H1 (cell line): ENCODE results near the gene NCR2. TPM values are rescaled to one million over a fixed set of nuclear protein-coding genes. Genes with fewer than 3 reads are reported as not detected.

Experiments used
- CTCF ChIA-PET: fragments of 300-600 bp; sonication (Branson Sonifier 250); formaldehyde crosslinking; loops from one replicate; lab custom pipeline; 2021; ENCODE audit not compliant: partially characterized antibody; lab: Charles Lee
- POLR2A ChIA-PET: fragments of 300-600 bp; sonication (Branson Sonifier 250); formaldehyde crosslinking; loops from one replicate; lab custom pipeline; 2021; ENCODE audit warnings: inconsistent platforms; ENCODE audit not compliant: partially characterized antibody; lab: Charles Lee
- DNase-seq, 2 experiments: peaks; one replicate each; pipeline versions ENCODE4 v3.0.0 to v3.0.0-alpha.2; 2010 to 2022; ENCODE audit warnings: low spot score in 2 of 2, low read depth in 1 of 2, mixed read lengths in 1 of 2
- FAIRE-seq: peaks from 2 replicates; lab custom pipeline; 2011; peaks lifted over from hg19 to GRCh38; lab: Jason Lieb, UNC
- H2AFZ ChIP-seq: 2 replicates; pipeline ENCODE4 v1.8.1; 2012; ENCODE audit warnings: low read length, inconsistent platforms
- H2AK5ac ChIP-seq: 2 replicates; pipeline ENCODE4 v1.6.1; 2013; ENCODE audit warnings: low read depth, low read length
- H2BK120ac ChIP-seq: replicated peaks from 2 replicates; pipeline ENCODE3; 2013; ENCODE audit warnings: low read depth, low read length, inconsistent platforms
- H2BK12ac ChIP-seq: 2 replicates; pipeline ENCODE4 v1.6.1; 2013; ENCODE audit warnings: low read depth, low read length
- H2BK15ac ChIP-seq: 2 replicates; pipeline ENCODE4 v1.6.1; 2013; ENCODE audit warnings: low read length
- H2BK20ac ChIP-seq: 2 replicates; pipeline ENCODE4 v1.6.1; 2013; ENCODE audit warnings: low read length
- H2BK5ac ChIP-seq: 2 replicates; pipeline ENCODE4 v1.6.1; 2013; ENCODE audit warnings: low read depth, low read length
- H3K14ac ChIP-seq: 2 replicates; pipeline ENCODE4 v1.6.1; 2013; ENCODE audit warnings: inconsistent platforms; ENCODE audit not compliant: insufficient read length
- H3K18ac ChIP-seq: 2 replicates; pipeline ENCODE4 v1.6.1; 2013; ENCODE audit warnings: low read length; ENCODE audit errors: extremely low read depth
- H3K23ac ChIP-seq: 2 replicates; pipeline ENCODE4 v1.6.1; 2013; ENCODE audit warnings: inconsistent platforms; ENCODE audit not compliant: insufficient read length
- H3K23me2 ChIP-seq: 2 replicates; pipeline ENCODE4 v1.6.1; 2013; ENCODE audit warnings: low read depth, low read length
- H3K27ac ChIP-seq: 2 replicates; pipeline ENCODE4 v1.6.1; 2011; ENCODE audit warnings: low read depth, low read length, inconsistent platforms
- H3K27me3 ChIP-seq, 4 experiments: replicated peaks in 1 of 4; 1 replicate in 1 of 4; 2 replicates in 3 of 4; pipeline versions ENCODE4 v1.6.1 to v1.8.1; 2011 to 2013; ENCODE audit warnings: low read length in 3 of 4, mild to moderate bottlenecking in 3 of 4, inconsistent platforms in 2 of 4, mixed read lengths in 2 of 4, moderate library complexity in 1 of 4; ENCODE audit not compliant: control insufficient read depth in 3 of 4, insufficient read depth in 3 of 4; ENCODE audit errors: extremely low read depth in 1 of 4
- H3K36me3 ChIP-seq, 4 experiments: 2 replicates each; pipeline versions ENCODE4 v1.6.1 to v1.8.1; 2011 to 2013; ENCODE audit warnings: mild to moderate bottlenecking in 4 of 4, low read length in 3 of 4, moderate library complexity in 2 of 4, control low read depth in 1 of 4, inconsistent platforms in 1 of 4; ENCODE audit not compliant: insufficient read depth in 4 of 4, control insufficient read depth in 2 of 4
- H3K4ac ChIP-seq: replicated peaks from 2 replicates; pipeline ENCODE3; 2013; ENCODE audit warnings: low read length, low read depth, mixed read lengths, inconsistent platforms; ENCODE audit not compliant: insufficient read length
- H3K4me1 ChIP-seq, 4 experiments: replicated peaks in 1 of 4; 1 replicate in 1 of 4; 2 replicates in 3 of 4; pipeline versions ENCODE4 v1.6.1 to v1.8.1; 2011 to 2013; ENCODE audit warnings: low read length in 3 of 4, inconsistent platforms in 2 of 4, mixed read lengths in 1 of 4; ENCODE audit not compliant: insufficient read depth in 4 of 4, control insufficient read depth in 3 of 4
- H3K4me2 ChIP-seq, 2 experiments: 2 replicates each; pipeline versions ENCODE4 v1.6.1 to v1.8.1; 2011 to 2013; ENCODE audit warnings: low read depth in 2 of 2, low read length in 2 of 2, control low read depth in 1 of 2, inconsistent platforms in 1 of 2, mild to moderate bottlenecking in 1 of 2; ENCODE audit not compliant: insufficient read depth in 1 of 2
- H3K4me3 ChIP-seq, 4 experiments: fragments of 200-600, 300-600 bp in 1 of 4; sonication (generic), shearing (Covaris generic), sonication (Bioruptor Twin) in 1 of 4; 2 replicates each; pipeline versions ENCODE4 v1.5.1 to v1.8.1; 2011 to 2016; ENCODE audit warnings: low read length in 4 of 4, low read depth in 3 of 4, control low read depth in 2 of 4, inconsistent platforms in 2 of 4, mild to moderate bottlenecking in 2 of 4, mixed read lengths in 1 of 4, moderate library complexity in 1 of 4; ENCODE audit not compliant: insufficient read depth in 2 of 4; ENCODE audit errors: extremely low read depth in 1 of 4
- H3K56ac ChIP-seq: replicated peaks from 2 replicates; pipeline ENCODE3; 2013; ENCODE audit warnings: low read depth, mild to moderate bottlenecking, mixed read lengths, low read length, inconsistent platforms; ENCODE audit not compliant: insufficient read length
- H3K79me1 ChIP-seq: 2 replicates; pipeline ENCODE4 v1.6.1; 2013; ENCODE audit warnings: low read depth, low read length, control low read depth
- H3K79me2 ChIP-seq, 2 experiments: 2 replicates each; pipeline versions ENCODE4 v1.6.1 to v1.8.1; 2012 to 2013; ENCODE audit warnings: low read length in 2 of 2, mild to moderate bottlenecking in 2 of 2, inconsistent platforms in 1 of 2; ENCODE audit not compliant: insufficient read depth in 2 of 2, control insufficient read depth in 1 of 2
- H3K9ac ChIP-seq, 4 experiments: replicated peaks in 1 of 4; 1 replicate in 1 of 4; 2 replicates in 3 of 4; pipeline versions ENCODE4 v1.6.1 to v1.8.1; 2011 to 2013; ENCODE audit warnings: low read depth in 3 of 4, low read length in 3 of 4, control low read depth in 2 of 4, mild to moderate bottlenecking in 2 of 4, moderate library complexity in 2 of 4, inconsistent platforms in 1 of 4; ENCODE audit errors: extremely low read depth in 1 of 4
- H3K9me3 ChIP-seq, 2 experiments: 2 replicates each; pipeline versions ENCODE4 v1.6.1 to v1.8.1; 2012 to 2013; ENCODE audit warnings: mild to moderate bottlenecking in 2 of 2, moderate library complexity in 2 of 2, control low read depth in 1 of 2, inconsistent platforms in 1 of 2, low read depth in 1 of 2, low read length in 1 of 2, mixed read lengths in 1 of 2; ENCODE audit not compliant: insufficient read depth in 2 of 2
- H4K20me1 ChIP-seq, 2 experiments: replicated peaks in 1 of 2; 2 replicates each; pipeline versions ENCODE3 to v1.8.1; 2011 to 2013; ENCODE audit warnings: inconsistent platforms in 2 of 2, low read length in 2 of 2, mild to moderate bottlenecking in 1 of 2; ENCODE audit not compliant: insufficient read depth in 2 of 2, control insufficient read depth in 1 of 2
- H4K5ac ChIP-seq: 2 replicates; pipeline ENCODE4 v1.6.1; 2013; ENCODE audit warnings: low read length, low read depth, mixed read lengths, inconsistent platforms; ENCODE audit not compliant: insufficient read length
- H4K8ac ChIP-seq: 2 replicates; pipeline ENCODE4 v1.8.0; 2013; ENCODE audit warnings: mild to moderate bottlenecking, moderate library complexity, low read length, inconsistent platforms; ENCODE audit not compliant: insufficient read depth; ENCODE audit errors: extremely low read depth
- H4K91ac ChIP-seq: replicated peaks from 2 replicates; pipeline ENCODE3; 2013; ENCODE audit warnings: low read length, mixed read lengths, inconsistent platforms; ENCODE audit not compliant: insufficient read length
- BACH1 ChIP-seq: IDR thresholded peaks from 2 replicates; pipeline ENCODE4 v1.6.1; 2012; ENCODE audit warnings: low read length, improper control_type of control experiment
- CREB1 ChIP-seq: IDR thresholded peaks from 2 replicates; pipeline ENCODE4 v1.6.1; 2012; ENCODE audit warnings: inconsistent platforms
- EGR1 ChIP-seq: IDR thresholded peaks from 2 replicates; pipeline ENCODE4 v1.6.1; 2011; ENCODE audit warnings: low read depth, low read length, borderline replicate concordance
- HDAC2 ChIP-seq, 2 experiments: fragments of 300-600 bp in 1 of 2; sonication (generic) in 1 of 2; IDR thresholded peaks; 2 replicates each; pipeline ENCODE4 v1.6.1; 2011 to 2012; ENCODE audit warnings: low read depth in 2 of 2, low read length in 2 of 2, mild to moderate bottlenecking in 2 of 2, moderate library complexity in 2 of 2, borderline replicate concordance in 1 of 2, inconsistent platforms in 1 of 2
- JUN ChIP-seq: IDR thresholded peaks from 2 replicates; pipeline ENCODE4 v1.6.1; 2011; ENCODE audit warnings: low read depth, mild to moderate bottlenecking, improper control_type of control experiment, low read length
- RAD21 ChIP-seq, 2 experiments: IDR thresholded peaks in 1 of 2; conservative IDR thresholded peaks in 1 of 2; 2 replicates each; pipeline ENCODE4 v1.6.1; 2011; ENCODE audit warnings: low read depth in 2 of 2, low read length in 2 of 2, improper control_type of control experiment in 1 of 2, inconsistent platforms in 1 of 2, mild to moderate bottlenecking in 1 of 2, moderate library complexity in 1 of 2
- SIN3A ChIP-seq, 2 experiments: IDR thresholded peaks in 1 of 2; conservative IDR thresholded peaks in 1 of 2; 2 replicates each; pipeline ENCODE4 v1.6.1; 2011 to 2012; ENCODE audit warnings: low read length in 2 of 2, improper control_type of control experiment in 1 of 2, low read depth in 1 of 2, mild to moderate bottlenecking in 1 of 2
- TCF12 ChIP-seq: IDR thresholded peaks from 2 replicates; pipeline ENCODE4 v1.6.1; 2011; ENCODE audit warnings: low read depth, mild to moderate bottlenecking, low read length
- YY1 ChIP-seq: IDR thresholded peaks from 2 replicates; pipeline ENCODE4 v1.6.1; 2011; ENCODE audit warnings: low read depth, mild to moderate bottlenecking, low read length
- WGBS, 2 experiments: shearing (Covaris generic) in 1 of 2; methylation state at CpG; one replicate each; pipeline versions ENCODE4 v1.1.6 to v1.1.7; 2013 to 2015; ENCODE audit warnings: low lambda C conversion rate in 2 of 2, mixed read lengths in 2 of 2, inconsistent platforms in 1 of 2, low coverage in 1 of 2, missing lambda C conversion rate in 1 of 2; ENCODE audit not compliant: insufficient replicate concordance in 2 of 2, insufficient coverage in 1 of 2, insufficient read length in 1 of 2; ENCODE audit errors: extremely low coverage in 1 of 2, missing lambda C conversion rate in 1 of 2; 5-methylcytosine and 5-hydroxymethylcytosine counted together
- polyA plus RNA-seq, 7 experiments: library from polyadenylated mRNA; depleted of rRNA in 3 of 7; stranded (reverse) in 5 of 7; unstranded in 2 of 7; fragments of >200 nt in 5 of 7; fragments of 200-250 nt in 2 of 7; gene quantifications; 1 replicate in 5 of 7; 2 replicates in 1 of 7; 4 replicates in 1 of 7; pipeline versions ENCODE4 v1.2.1 to v1.2.3, GENCODE V29; 2011 to 2013; ENCODE audit warnings: missing spikeins in 2 of 7, mixed read lengths in 2 of 7
- total RNA-seq: library from RNA; stranded (reverse); fragmentation: NEBNext Ultra II Directional; extraction: Animal tissue kit (Norgen Biotek cat#: 25700); gene quantifications from 2 replicates; pipeline ENCODE4 v1.2.1, GENCODE V29; 2021
- TF ChIP-seq, protein P1 (sequence below), 3 experiments: IDR thresholded peaks; 1 replicate in 2 of 3; 2 replicates in 1 of 3; pipeline versions ENCODE4 v1.5.1 to v1.6.1; 2011; ENCODE audit warnings: low read length in 3 of 3, mild to moderate bottlenecking in 3 of 3, inconsistent platforms in 2 of 3, low read depth in 1 of 3, moderate library complexity in 1 of 3; ENCODE audit not compliant: insufficient read depth in 1 of 3; ENCODE audit errors: control extremely low read depth in 1 of 3

The NCR2 gene
- total and polyA plus RNA-seq, 2 of the 8 experiments (the other 6 are each of a cell fraction or from before 2014, with no cell fraction given) = not detected

DNA sequence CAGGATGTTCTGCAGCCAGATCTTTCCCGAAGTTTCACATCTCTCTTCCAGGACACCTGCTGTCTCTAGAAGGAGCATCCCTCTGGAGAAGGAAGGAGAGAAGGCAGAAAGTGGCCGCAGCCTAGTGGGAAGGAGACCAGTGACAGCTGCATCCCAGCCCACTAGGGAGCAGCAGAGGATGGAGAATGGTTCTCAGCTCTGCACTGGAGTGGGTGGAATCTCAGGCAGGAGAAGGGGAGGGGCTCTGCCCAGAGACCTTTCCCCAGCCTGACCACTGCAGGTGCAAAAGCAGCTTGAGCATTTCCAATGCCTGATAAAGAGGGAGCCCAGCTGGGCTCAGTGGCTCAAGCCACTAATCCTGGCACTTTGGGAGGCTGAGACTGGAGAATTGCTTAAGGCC, 32.3 kb downstream of the NCR2 start:
- 40% methylated on average over 2 of the region's 2 CpGs; no CpG with 5 or more reads in 1 of the 2 experiments for WGBS, 2 experiments
- Histone ChIP-seq H3K79me2 (no peaks in the 10 kb centered on the region), H3K4ac (no peak overlapping the region), H2BK15ac (no peak overlapping the region), H2BK20ac (no peak overlapping the region), H4K91ac (no peak overlapping the region), H3K27ac (no peak overlapping the region), H3K9me3 (no peaks in the 10 kb centered on the region), H3K56ac (no peak overlapping the region), H2AK5ac (no peak overlapping the region), H3K18ac (no peak overlapping the region), H3K27me3 (peaks cover 31 to 38% (median 38%) of the 10 kb centered on the region in 4 experiments), H2BK12ac (no peak overlapping the region), H3K36me3 (no peaks in the 10 kb centered on the region; a peak in 1 of 8 replicates), H2BK5ac (no peak overlapping the region), H3K23me2 (peaks cover 10% of the 10 kb centered on the region), H4K8ac (no peak overlapping the region), H3K4me3 (no peak overlapping the region), H4K5ac (no peak overlapping the region), H2AFZ (no peak overlapping the region)
- ChIA-PET POLR2A (interaction anchor here (0.7 kb wide), 1 partner anchor 235 kb away, joined by 3 read pairs; no protein-coding TSS in a partner anchor), CTCF (interaction anchor here (0.6 to 12.5 kb wide), 89 partner anchors 8 to 855 kb away, joined by 3 to 238 read pairs (median 6); partner anchors contain the start of genes TOMM6 and TREML4)
- peak in 1 of 2 experiments; percentile 79 for DNase-seq
- TF ChIP-seq RAD21 (IDR thresholded peaks at IDR 0.05 in 1 of 2, conservative IDR thresholded peaks at IDR 0.05 in 1 of 2; ENCODE audit: low read depth in 2 of 2, low read length in 2 of 2) (peak; percentile 98 to 99), BACH1 (0 out of 2 replicates have a peak, but pooled peaks have one; percentile 24), CREB1 (peak; percentile 12; the same call in 1 of the 2 replicates), HDAC2 (IDR thresholded peaks at IDR 0.05; ENCODE audit: borderline replicate concordance in 1 of 2, low read depth in 2 of 2, low read length in 2 of 2) (no peak), YY1 (0 out of 2 replicates have a peak, but pooled peaks have one; percentile 42), JUN (no peak), EGR1 (peak; percentile 63; the same call in 1 of the 2 replicates), SIN3A (conservative IDR thresholded peaks at IDR 0.05 in 1 of 2, IDR thresholded peaks at IDR 0.05 in 1 of 2; ENCODE audit: low read depth in 1 of 2, low read length in 2 of 2) (peak in 1 of 2 experiments; percentile 40; a peak in 1 of 4 replicates), TCF12 (0 out of 2 replicates have a peak, but pooled peaks have one; percentile 74)
- TF ChIP-seq, protein P1, sequence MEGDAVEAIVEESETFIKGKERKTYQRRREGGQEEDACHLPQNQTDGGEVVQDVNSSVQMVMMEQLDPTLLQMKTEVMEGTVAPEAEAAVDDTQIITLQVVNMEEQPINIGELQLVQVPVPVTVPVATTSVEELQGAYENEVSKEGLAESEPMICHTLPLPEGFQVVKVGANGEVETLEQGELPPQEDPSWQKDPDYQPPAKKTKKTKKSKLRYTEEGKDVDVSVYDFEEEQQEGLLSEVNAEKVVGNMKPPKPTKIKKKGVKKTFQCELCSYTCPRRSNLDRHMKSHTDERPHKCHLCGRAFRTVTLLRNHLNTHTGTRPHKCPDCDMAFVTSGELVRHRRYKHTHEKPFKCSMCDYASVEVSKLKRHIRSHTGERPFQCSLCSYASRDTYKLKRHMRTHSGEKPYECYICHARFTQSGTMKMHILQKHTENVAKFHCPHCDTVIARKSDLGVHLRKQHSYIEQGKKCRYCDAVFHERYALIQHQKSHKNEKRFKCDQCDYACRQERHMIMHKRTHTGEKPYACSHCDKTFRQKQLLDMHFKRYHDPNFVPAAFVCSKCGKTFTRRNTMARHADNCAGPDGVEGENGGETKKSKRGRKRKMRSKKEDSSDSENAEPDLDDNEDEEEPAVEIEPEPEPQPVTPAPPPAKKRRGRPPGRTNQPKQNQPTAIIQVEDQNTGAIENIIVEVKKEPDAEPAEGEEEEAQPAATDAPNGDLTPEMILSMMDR (IDR thresholded peaks at IDR 0.05; ENCODE audit: control extremely low read depth in 1 of 3, insufficient read depth in 1 of 3, low read depth in 1 of 3, low read length in 3 of 3) = peak in 2 of 3 experiments; percentile 97; a peak in 3 of 4 replicates
- TF ChIP-seq, all 59 proteins: peak for 8
- peaks cover 5% of the 10 kb centered on the region in 2 experiments for H4K20me1 ChIP-seq
- no peak overlapping the region for H3K9ac ChIP-seq
- peaks cover 3 to 22% (median 11%) of the 10 kb centered on the region in 4 experiments for H3K4me1 ChIP-seq
- no peak overlapping the region for H2BK120ac ChIP-seq
- FAIRE-seq = peak; percentile 36
- H3K4me2 ChIP-seq = no peak overlapping the region
- H3K14ac ChIP-seq = no peak overlapping the region
- no peaks in the 10 kb centered on the region for H3K79me1 ChIP-seq
- no peak overlapping the region for H3K23ac ChIP-seq
